IPS-18a (cell line): ENCODE results near the gene FBXO27.
"Not testable (repeated sequence)": the region's sequence is repeated elsewhere in the genome, so short reads cannot be mapped to it uniquely, and the experiment has no call there.

Experiments
- H3K27ac ChIP-seq: one replicate; pipeline ENCODE4 v1.5.1; 2013; ENCODE audit warnings: low read length
- H3K27me3 ChIP-seq: one replicate; pipeline ENCODE4 v1.6.1; 2013; ENCODE audit warnings: mild to moderate bottlenecking, low read length; ENCODE audit not compliant: control insufficient read depth, insufficient read depth
- H3K36me3 ChIP-seq: one replicate; pipeline ENCODE4 v1.6.1; 2013; ENCODE audit warnings: low read depth, low read length; ENCODE audit not compliant: control insufficient read depth
- H3K4me1 ChIP-seq: one replicate; pipeline ENCODE4 v1.6.1; 2013; ENCODE audit warnings: low read depth, low read length; ENCODE audit not compliant: control insufficient read depth
- H3K4me3 ChIP-seq: one replicate; pipeline ENCODE4 v1.5.1; 2013; ENCODE audit warnings: low read length
- H3K9ac ChIP-seq: one replicate; pipeline ENCODE4 v1.6.1; 2013; ENCODE audit warnings: mild to moderate bottlenecking, low read length, moderate library complexity
- H3K9me3 ChIP-seq: one replicate; pipeline ENCODE4 v1.6.1; 2013; ENCODE audit warnings: low read depth, low read length; ENCODE audit not compliant: control insufficient read depth

FBXO27 gene

DNA sequence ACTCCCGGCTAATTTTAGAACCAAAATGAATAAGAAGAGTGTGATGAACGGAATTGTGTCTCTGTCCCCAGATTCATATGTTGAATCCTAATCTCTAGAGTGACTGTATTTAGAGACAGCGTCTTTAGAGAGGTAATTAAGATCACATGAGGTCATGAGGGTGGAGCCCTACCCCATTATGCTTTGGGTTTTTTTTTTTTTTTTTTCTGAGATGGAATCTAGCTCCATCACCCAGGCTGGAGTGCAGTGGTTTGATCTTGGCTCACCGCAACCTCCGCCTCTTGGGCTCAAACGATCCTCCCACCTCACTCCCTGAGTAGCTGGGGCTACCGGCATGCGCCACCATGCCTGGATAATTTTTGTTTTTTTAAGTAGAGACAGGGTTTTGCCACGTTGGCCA, 27.9 kb downstream of the FBXO27 start:
- no peaks in the 10 kb centered on the region for H3K27me3 ChIP-seq
- H3K36me3 ChIP-seq: no peaks in the 10 kb centered on the region
- no peaks in the 10 kb centered on the region for H3K4me1 ChIP-seq
- no peak overlapping the region for H3K4me3 ChIP-seq
- no peak overlapping the region for H3K27ac ChIP-seq
- no peaks in the 10 kb centered on the region for H3K9me3 ChIP-seq
- no peak overlapping the region for H3K9ac ChIP-seq

DNA sequence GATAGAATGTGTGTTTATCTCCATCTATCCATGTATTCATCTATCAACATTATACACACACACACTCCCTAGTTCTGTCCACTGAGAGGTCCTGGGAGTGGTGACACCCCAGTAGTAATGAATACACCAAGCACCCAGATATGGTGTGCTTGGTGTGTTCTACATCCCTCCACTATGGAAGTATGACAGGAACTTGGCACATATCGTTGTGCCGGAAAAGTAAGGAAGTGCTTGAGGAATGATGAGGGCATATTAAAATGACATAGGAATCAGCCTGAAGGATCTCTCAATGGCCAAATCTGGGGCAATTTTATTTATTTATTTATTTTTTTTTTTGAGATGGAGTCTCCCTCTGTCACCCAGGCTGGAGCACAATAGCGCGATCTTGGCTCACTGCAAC, 28.6 kb downstream of the FBXO27 start:
- no peaks in the 10 kb centered on the region for H3K36me3 ChIP-seq
- H3K4me3 ChIP-seq: no peak overlapping the region

DNA sequence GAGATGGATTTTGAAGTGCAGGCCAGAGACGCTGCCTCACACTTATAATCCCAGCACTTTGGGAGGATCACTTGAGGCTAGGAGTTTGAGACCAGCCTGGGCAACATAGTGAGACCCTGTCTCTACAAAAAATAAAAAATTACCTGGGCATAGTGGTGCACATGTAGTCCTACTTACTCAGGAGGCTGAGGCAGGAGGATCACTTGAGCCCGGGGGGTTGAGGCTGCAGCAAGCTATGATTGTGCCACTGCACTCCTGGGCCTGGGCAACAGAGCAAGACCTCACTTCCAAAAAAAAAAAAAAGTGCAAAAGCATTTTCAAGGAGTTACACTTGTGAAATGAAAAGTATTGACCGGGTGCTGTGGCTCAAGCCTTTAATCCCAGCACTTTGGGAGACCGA, 29.2 kb downstream of the FBXO27 start:
- no peak overlapping the region for H3K9ac ChIP-seq
- H3K27me3 ChIP-seq: no peaks in the 10 kb centered on the region
- no peaks in the 10 kb centered on the region for H3K36me3 ChIP-seq
- H3K9me3 ChIP-seq: no peaks in the 10 kb centered on the region
- no peaks in the 10 kb centered on the region for H3K4me1 ChIP-seq
- H3K4me3 ChIP-seq: no peak overlapping the region
- no peak overlapping the region for H3K27ac ChIP-seq

More for the DNA sequence above, 28.6 kb downstream of the FBXO27 start:
- no peaks in the 10 kb centered on the region for H3K27me3 ChIP-seq
- H3K4me1 ChIP-seq: no peaks in the 10 kb centered on the region
- no peaks in the 10 kb centered on the region for H3K9me3 ChIP-seq
- no peak overlapping the region for H3K27ac ChIP-seq
- H3K9ac ChIP-seq: no peak overlapping the region

DNA sequence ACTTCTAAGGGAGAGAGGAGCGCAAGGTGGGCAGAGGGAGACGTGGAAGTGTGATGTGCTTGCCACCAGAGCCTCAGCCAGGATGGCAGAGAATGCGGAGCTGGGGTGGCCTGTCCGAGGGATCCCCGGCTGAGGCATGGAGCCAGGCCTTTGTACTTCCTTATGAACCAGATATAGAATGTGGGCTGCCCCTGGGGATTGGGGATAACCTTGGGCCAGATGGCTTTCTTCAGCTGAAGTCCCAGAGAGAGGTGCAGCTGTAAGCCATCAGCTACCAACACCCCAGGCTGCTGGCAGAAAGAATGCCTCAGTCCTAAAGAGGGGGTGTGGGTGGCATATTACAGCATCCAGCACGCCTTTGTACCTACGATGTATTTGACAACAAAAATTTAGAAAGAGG, 31.3 kb downstream of the FBXO27 start:
- no peaks in the 10 kb centered on the region for H3K27me3 ChIP-seq
- H3K27ac ChIP-seq: no peak overlapping the region
- H3K9me3 ChIP-seq: no peaks in the 10 kb centered on the region
- H3K4me3 ChIP-seq: no peak overlapping the region
- H3K4me1 ChIP-seq: no peaks in the 10 kb centered on the region
- H3K9ac ChIP-seq: no peak overlapping the region
- H3K36me3 ChIP-seq: no peaks in the 10 kb centered on the region

DNA sequence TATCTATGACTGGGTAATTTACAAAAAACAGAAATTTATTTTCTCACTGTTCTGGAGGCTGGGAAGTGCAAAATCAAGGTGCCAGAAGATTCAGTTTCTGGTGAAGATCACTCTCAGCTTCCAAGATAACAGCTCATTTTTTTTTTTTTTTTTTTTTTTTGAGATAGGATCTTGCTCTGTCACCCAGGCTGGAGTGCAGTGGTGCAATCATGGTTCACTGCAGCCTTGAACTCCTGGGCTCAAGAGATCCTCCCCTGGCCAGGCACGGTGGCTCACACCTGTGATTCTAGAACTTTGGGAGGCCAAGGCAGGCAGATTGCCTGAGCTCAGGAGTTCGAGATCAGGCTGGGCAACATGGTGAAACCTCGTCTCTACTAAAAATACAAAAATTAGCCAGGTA, 34.8 kb downstream of the FBXO27 start:
- not testable (repeated sequence) for H3K4me1 ChIP-seq, H3K9ac ChIP-seq, H3K4me3 ChIP-seq, H3K27ac ChIP-seq, H3K9me3 ChIP-seq, H3K27me3 ChIP-seq, H3K36me3 ChIP-seq

DNA sequence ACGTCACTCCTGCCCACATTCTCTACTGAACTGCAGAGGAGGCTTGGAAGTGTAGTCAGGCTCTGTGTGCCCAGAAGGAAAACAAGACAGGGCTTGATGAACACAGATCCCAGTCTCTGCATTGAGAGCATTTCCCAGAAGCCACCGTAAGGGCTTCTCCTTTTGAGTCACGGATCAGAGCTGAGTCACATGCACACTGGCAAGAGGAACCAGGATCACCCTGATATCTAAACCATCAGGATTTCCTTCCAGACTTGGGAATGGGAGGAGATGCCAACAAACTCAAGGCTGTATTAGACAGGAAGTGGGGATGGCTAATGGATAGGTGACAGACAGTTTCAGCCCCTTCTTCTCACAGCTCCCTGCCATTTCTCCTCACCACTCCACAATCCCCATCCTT, 39.1 kb downstream of the FBXO27 start:
- H3K9me3 ChIP-seq: no peaks in the 10 kb centered on the region

DNA sequence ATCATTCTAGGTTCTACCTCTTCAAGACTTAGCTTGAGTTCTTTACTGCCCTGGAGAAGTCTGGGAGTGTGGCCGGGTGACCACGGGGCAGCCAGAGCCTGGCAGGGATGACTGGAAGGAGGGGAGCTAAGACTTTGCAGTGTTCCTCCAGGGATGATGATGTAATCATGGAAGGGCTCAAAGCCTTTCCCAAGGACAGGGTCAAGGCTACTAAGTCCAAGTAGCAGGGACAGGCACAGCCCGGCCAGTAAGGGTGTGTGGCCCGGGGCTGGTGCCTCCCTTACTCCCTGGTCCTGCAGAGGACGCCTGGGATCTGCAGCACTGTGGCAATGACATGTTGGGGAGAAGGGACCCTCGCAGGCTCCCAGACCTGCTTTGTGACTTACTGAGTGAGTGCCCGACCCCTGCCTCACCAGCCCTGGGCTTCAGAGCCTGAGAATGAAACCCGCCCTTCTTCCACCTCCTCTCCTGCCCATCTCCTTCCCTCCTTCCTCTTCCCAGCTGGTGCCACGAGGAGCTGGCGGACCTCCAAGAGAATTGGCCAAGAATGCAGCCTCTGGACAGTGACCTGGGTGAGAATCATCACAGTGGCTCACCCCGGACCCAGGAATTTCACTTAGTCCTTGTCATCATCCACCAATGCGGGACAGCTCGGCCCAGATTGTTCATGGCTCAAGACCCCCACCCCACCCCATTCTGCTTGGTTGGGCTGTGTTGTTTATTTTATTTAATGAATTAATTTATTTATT, 41.2 kb downstream of the FBXO27 start:
- H3K4me3 ChIP-seq: no peak overlapping the region
- no peaks in the 10 kb centered on the region for H3K36me3 ChIP-seq
- H3K4me1 ChIP-seq: peaks cover 5% of the 10 kb centered on the region
- H3K27ac ChIP-seq: no peak overlapping the region
- H3K9ac ChIP-seq: no peak overlapping the region
- no peaks in the 10 kb centered on the region for H3K9me3 ChIP-seq
- no peaks in the 10 kb centered on the region for H3K27me3 ChIP-seq

More for the DNA sequence above, 39.1 kb downstream of the FBXO27 start:
- Histone ChIP-seq H3K27me3 (no peaks in the 10 kb centered on the region), H3K4me1 (peaks cover 5% of the 10 kb centered on the region), H3K9ac (no peak overlapping the region), H3K27ac (no peak overlapping the region), H3K4me3 (no peak overlapping the region), H3K36me3 (no peaks in the 10 kb centered on the region)

DNA sequence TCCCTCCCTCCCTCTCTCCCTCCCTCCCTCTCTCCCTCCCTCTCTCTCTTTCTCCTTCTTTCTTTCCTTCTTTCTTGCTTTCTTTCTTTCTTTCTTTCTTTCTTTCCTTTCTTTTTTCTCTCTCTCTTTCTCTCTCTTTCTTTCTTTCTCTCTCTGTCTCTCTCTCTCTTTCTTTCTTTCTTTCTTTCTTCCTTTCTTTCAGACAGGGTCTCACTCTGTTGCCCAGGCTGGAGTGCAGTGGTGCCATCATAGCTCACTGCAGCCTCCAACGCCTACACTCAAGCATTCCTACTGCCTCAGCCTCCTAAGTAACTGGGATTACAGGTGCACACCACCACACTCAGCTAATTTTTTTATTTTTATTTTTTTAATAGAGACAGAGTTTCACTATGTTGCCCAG, 42.7 kb downstream of the FBXO27 start:
- not testable (repeated sequence) for H3K9ac ChIP-seq, H3K27me3 ChIP-seq, H3K9me3 ChIP-seq, H3K4me3 ChIP-seq, H3K36me3 ChIP-seq, H3K27ac ChIP-seq, H3K4me1 ChIP-seq

DNA sequence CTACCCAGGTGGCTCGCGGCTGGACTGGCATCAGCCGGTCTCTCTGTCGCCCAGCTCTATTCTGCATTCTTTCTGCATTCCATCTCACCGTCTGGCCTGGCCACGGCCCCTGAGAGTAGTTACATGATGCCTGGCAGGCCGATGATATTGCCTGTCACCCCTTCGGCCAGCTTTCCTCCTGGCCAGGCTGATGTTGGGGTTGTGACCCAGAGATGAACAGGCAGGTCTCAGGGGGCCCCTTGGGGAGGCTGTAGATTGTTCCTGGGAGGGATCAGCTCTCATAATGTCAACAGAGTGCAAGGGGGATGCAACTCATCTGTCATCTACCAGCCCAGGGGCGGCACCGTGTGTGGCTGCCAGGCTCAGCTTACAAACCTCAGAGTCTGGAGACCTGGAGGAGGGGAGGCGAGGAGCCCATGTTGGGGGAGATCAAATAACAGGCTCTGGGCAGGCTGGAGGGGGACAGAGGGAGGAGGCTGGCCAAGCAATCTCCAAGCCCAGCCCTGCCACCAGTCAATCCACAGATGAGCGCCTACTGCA, 43.2 kb downstream of the FBXO27 start:
- no peak overlapping the region for H3K9ac ChIP-seq
- peak overlapping the region; percentile 17 for H3K4me3 ChIP-seq
- H3K36me3 ChIP-seq: no peaks in the 10 kb centered on the region
- H3K9me3 ChIP-seq: no peaks in the 10 kb centered on the region
- H3K27ac ChIP-seq: no peak overlapping the region
- H3K4me1 ChIP-seq: peaks cover 5% of the 10 kb centered on the region
- no peaks in the 10 kb centered on the region for H3K27me3 ChIP-seq

DNA sequence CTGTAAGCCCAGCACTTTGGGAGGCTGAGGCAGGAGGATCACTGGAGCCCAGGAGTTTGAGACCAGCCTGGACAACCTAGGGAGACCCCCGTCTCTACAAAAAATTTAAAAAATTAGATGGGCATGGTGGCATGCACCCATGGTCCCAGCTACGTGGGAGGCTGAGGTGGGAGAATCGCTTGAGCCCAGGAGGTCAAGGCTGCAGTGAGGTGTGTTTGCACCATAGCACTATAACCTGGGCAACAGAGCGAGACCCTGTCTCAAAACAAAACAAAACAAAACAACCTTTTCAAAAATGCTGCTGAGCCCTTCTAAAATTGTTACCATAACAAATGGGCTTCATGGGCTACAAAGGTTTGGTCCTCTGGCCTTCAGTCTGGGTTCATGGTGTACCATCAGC, 43.7 kb downstream of the FBXO27 start:
- H3K9ac ChIP-seq, H3K4me1 ChIP-seq, H3K36me3 ChIP-seq, H3K27me3 ChIP-seq, H3K27ac ChIP-seq, H3K9me3 ChIP-seq: not testable (repeated sequence)
- peak overlapping the region; percentile 17 for H3K4me3 ChIP-seq

DNA sequence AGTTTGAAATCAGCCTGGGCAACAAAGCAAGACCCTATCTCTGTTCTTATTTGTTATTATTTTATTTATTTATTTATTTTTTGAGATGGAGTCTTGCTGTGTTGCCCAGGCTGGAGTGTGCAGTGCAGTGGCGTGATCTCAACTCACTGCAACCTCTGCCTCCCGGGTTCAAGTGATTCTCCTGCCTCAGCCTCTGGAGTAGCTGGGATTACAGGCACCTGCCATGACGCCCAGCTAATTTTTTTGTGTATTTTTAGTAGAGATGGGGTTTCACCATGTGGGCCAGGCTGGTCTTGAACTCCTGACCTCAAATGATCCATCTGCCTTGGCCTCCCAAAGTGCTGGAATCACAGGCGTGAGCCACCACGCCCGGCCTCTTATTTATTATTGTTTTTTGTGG, 44.6 kb downstream of the FBXO27 start:
- H3K4me1 ChIP-seq, H3K9ac ChIP-seq, H3K4me3 ChIP-seq, H3K27ac ChIP-seq, H3K27me3 ChIP-seq, H3K9me3 ChIP-seq, H3K36me3 ChIP-seq: not testable (repeated sequence)

DNA sequence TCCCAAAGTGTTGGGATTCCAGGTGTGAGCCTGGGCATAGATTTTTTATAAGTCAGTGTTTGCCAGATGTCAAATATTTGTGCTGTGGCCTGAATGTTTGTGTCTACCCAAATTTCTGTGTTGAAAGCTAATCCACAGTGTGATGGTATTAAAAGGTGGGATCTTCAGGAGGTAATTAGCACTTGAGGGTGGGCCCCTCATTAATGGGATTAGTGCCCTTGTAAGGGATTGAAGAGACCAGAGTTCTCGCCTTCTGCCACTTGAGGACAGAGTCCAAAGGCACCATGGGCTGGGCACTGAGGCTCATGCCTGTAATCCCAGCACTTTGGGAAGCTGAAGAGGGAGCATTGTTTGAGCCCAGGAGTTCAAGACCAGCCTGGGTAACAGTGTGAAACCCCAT, 47.1 kb downstream of the FBXO27 start:
- Histone ChIP-seq H3K27ac (no peak overlapping the region), H3K4me1 (peaks cover 5% of the 10 kb centered on the region), H3K4me3 (no peak overlapping the region), H3K9me3 (no peaks in the 10 kb centered on the region), H3K9ac (no peak overlapping the region), H3K27me3 (no peaks in the 10 kb centered on the region), H3K36me3 (no peaks in the 10 kb centered on the region)
